Thyroid gland (tissue), 4 donors: Measurements from ENCODE around the gene SERPINB1. TPM values are rescaled to one million over a fixed set of nuclear protein-coding genes. Genes with fewer than 3 reads are reported as not detected.

Source experiments
- DNase-seq, 2 donors: peaks; one replicate each; pipeline ENCODE4 v3.0.0-alpha.2; 2019
- H3K27ac ChIP-seq, 3 donors: fragments of 200-600 bp; sonication (generic); 1 replicate in 2 of 3; 2 replicates in 1 of 3; pipeline ENCODE4 v1.5.1; 2016 to 2019; ENCODE audit warnings: mild to moderate bottlenecking in 1 of 3, moderate library complexity in 1 of 3
- H3K27me3 ChIP-seq: fragments of 200-600 bp; sonication (generic); one replicate; pipeline ENCODE4 v1.5.1; 2019
- H3K36me3 ChIP-seq, 2 donors: fragments of 200-600 bp; sonication (generic); one replicate each; pipeline ENCODE4 v1.5.1; 2016 to 2019
- H3K4me1 ChIP-seq, 2 donors: fragments of 200-600 bp; sonication (generic); one replicate each; pipeline ENCODE4 v1.5.1; 2017 to 2019
- H3K4me3 ChIP-seq, 3 donors: fragments of 200-600 bp; sonication (generic); replicated peaks in 1 of 3; 1 replicate in 2 of 3; 2 replicates in 1 of 3; pipeline ENCODE4 v1.5.1; 2016; ENCODE audit warnings: mild to moderate bottlenecking in 1 of 3
- H3K9me3 ChIP-seq: fragments of 200-600 bp; sonication (generic); one replicate; pipeline ENCODE4 v1.5.1; 2017
- POLR2A ChIP-seq, 2 donors: fragments of 450-650 bp; IDR thresholded peaks; one replicate each; pipeline ENCODE4 v1.6.1; 2017; ENCODE audit warnings: antibody characterized with exemption in 2 of 2, mild to moderate bottlenecking in 2 of 2, moderate library complexity in 1 of 2
- WGBS, 2 donors: methylation state at CpG; one replicate each; pipeline ENCODE4 v1.1.5; 2017; 5-methylcytosine and 5-hydroxymethylcytosine counted together
- intact Hi-C: fragments of 100-400 bp; cut with DNase I; formaldehyde crosslinking; loops from one replicate; pipeline ENCODE4 v1.15.1; 2023
- total RNA-seq, 4 donors: library from RNA; depleted of rRNA; stranded (reverse); fragments of >200 nt; gene quantifications; one replicate each; pipeline ENCODE4 v1.2.3, GENCODE V29; 2016
- TF ChIP-seq, protein P1 (sequence below), 6 experiments: fragments of 200-600 bp in 3 of 6; fragments of 450-650 bp in 3 of 6; sonication (generic) in 3 of 6; IDR thresholded peaks; one replicate each; pipeline ENCODE4 v1.5.1; 2016 to 2019; ENCODE audit warnings: antibody characterized with exemption in 6 of 6, mild to moderate bottlenecking in 2 of 6, inconsistent platforms in 1 of 6, moderate library complexity in 1 of 6

Gene SERPINB1
- total RNA-seq, 4 donors from 2014 or later = 36.2 to 52.8 (median 43.4) TPM

DNA sequence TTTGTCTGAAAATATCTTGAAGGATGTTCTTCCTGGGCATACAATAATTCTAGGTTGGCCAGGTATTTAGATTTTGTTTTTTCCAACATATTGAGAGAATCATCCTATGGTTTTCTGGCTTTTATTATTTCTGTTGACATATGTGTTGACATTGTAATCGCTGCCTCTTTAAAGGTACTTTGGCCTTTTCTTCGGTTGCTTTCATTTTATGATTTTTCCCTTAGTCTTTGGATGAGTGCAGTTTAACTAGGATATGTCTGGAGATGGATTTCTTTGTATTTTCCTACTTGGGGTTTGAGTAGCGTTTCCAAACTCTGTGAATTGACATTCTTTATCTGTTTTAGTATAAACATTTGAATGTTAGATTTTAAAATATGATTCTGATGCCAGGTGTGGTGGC lies 11.5 kb downstream of the SERPINB1 start:
- TF ChIP-seq POLR2A (IDR thresholded peaks at IDR 0.05) = no peak
- intact Hi-C loops = no loop called here
- no peak overlapping the region for H3K4me3 ChIP-seq
- no peak overlapping the region for H3K27ac ChIP-seq
- peaks cover 0 to 4% of the 10 kb centered on the region in 2 donors for H3K4me1 ChIP-seq
- WGBS, 2 donors = 90 to 95% methylated on average over 3 of the region's 3 CpGs
- H3K9me3 ChIP-seq = no peaks in the 10 kb centered on the region
- no peak for DNase-seq
- H3K36me3 ChIP-seq = peaks cover 7 to 8% of the 10 kb centered on the region in 2 donors
- H3K27me3 ChIP-seq = no peaks in the 10 kb centered on the region

- no peak for TF ChIP-seq POLR2A (IDR thresholded peaks at IDR 0.05)
- TF ChIP-seq, protein P1, sequence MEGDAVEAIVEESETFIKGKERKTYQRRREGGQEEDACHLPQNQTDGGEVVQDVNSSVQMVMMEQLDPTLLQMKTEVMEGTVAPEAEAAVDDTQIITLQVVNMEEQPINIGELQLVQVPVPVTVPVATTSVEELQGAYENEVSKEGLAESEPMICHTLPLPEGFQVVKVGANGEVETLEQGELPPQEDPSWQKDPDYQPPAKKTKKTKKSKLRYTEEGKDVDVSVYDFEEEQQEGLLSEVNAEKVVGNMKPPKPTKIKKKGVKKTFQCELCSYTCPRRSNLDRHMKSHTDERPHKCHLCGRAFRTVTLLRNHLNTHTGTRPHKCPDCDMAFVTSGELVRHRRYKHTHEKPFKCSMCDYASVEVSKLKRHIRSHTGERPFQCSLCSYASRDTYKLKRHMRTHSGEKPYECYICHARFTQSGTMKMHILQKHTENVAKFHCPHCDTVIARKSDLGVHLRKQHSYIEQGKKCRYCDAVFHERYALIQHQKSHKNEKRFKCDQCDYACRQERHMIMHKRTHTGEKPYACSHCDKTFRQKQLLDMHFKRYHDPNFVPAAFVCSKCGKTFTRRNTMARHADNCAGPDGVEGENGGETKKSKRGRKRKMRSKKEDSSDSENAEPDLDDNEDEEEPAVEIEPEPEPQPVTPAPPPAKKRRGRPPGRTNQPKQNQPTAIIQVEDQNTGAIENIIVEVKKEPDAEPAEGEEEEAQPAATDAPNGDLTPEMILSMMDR (IDR thresholded peaks at IDR 0.05) = no peak
- no peak overlapping the region for H3K4me3 ChIP-seq
- intact Hi-C loops = no loop called here
- peaks cover 5 to 8% of the 10 kb centered on the region in 2 donors for H3K36me3 ChIP-seq
- peaks cover 0 to 4% of the 10 kb centered on the region in 2 donors for H3K4me1 ChIP-seq
- 86 to 91% methylated on average over 2 of the region's 2 CpGs for WGBS, 2 donors
- DNase-seq = no peak
- no peak overlapping the region for H3K27ac ChIP-seq
- H3K27me3 ChIP-seq = no peaks in the 10 kb centered on the region
- H3K9me3 ChIP-seq = no peaks in the 10 kb centered on the region
Observed at GRCh38 chr6:2829253-2829652, 12.4 kb downstream of the SERPINB1 start.

GRCh38 chr6:2828629-2829028 lies 13.0 kb downstream of the SERPINB1 start:
- TF ChIP-seq, protein P1 (IDR thresholded peaks at IDR 0.05) = no peak
- TF ChIP-seq POLR2A (IDR thresholded peaks at IDR 0.05) = no peak
- DNase-seq = no peak
- peaks cover 4 to 7% of the 10 kb centered on the region in 2 donors for H3K36me3 ChIP-seq
- H3K9me3 ChIP-seq = no peaks in the 10 kb centered on the region
- peaks cover 0 to 4% of the 10 kb centered on the region in 2 donors for H3K4me1 ChIP-seq
- H3K27me3 ChIP-seq = no peaks in the 10 kb centered on the region
- H3K27ac ChIP-seq = no peak overlapping the region
- no peak overlapping the region for H3K4me3 ChIP-seq
- 90 to 92% methylated on average over 4 of the region's 4 CpGs for WGBS, 2 donors
- intact Hi-C loops = no loop called here

DNA sequence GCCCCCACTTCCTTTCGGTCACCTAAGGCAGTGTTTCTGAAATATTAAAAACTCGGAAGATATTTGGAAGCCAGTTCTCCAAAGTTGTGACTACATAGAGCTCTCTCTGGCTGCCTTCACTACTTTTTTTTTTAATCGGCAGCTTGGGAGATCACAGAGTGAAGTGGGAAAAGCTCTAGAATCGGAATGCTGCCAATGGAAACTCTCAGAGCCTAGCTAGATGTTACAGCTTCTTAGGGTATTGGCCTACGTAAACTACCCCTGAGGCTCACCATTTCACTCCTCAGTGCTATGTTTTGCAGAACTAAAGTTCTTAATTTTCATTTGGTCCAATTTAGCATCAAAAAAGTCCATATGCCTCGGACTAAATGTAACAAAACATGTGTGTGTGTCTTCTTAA lies 14.5 kb downstream of the SERPINB1 start:
- DNase-seq = peak in 1 of 2 donors; percentile 25
- Histone ChIP-seq H3K9me3 (no peaks in the 10 kb centered on the region), H3K36me3 (no peaks in the 10 kb centered on the region), H3K4me3 (no peak overlapping the region), H3K27ac (peak overlapping the region in 1 of 3 donors; percentile 48), H3K4me1 (peaks cover 0 to 4% of the 10 kb centered on the region in 2 donors), H3K27me3 (no peaks in the 10 kb centered on the region)
- intact Hi-C loops = no loop called here
- 41 to 48% methylated on average over 6 of the region's 6 CpGs for WGBS, 2 donors
- no peak for TF ChIP-seq POLR2A (IDR thresholded peaks at IDR 0.05)
- TF ChIP-seq, protein P1 (IDR thresholded peaks at IDR 0.05) = no peak

DNA sequence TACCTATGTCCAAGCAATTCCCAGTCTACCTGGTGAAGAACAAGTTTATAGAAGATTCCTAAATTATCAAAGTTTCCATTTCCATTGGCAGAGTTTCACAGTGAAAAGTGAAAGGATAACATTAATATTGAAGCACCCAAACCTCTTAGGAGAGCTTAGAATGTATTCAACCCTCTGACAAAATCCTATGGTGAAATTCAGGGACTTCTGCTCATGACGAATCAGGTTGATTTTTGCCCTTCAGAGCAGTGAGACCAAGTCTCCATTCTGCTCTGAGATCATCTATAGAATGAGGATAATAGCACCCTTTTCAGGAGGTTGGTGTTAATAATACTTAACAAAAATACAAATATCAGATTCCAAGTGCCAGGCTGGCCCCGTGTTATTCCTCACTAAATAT lies 15.5 kb downstream of the SERPINB1 start:
- Histone ChIP-seq H3K36me3 (no peaks in the 10 kb centered on the region), H3K9me3 (no peaks in the 10 kb centered on the region), H3K4me1 (peaks cover 0 to 4% of the 10 kb centered on the region in 2 donors), H3K27ac (no peak overlapping the region), H3K27me3 (no peaks in the 10 kb centered on the region), H3K4me3 (no peak overlapping the region)
- intact Hi-C loops = no loop called here
- DNase-seq = no peak
- WGBS, 2 donors = 83 to 87% methylated on average over 2 of the region's 2 CpGs
- no peak for TF ChIP-seq POLR2A (IDR thresholded peaks at IDR 0.05)
- TF ChIP-seq, protein P1 (IDR thresholded peaks at IDR 0.05) = no peak
